ENCODE data around the gene CHST11.

Gene CHST11

DNA sequence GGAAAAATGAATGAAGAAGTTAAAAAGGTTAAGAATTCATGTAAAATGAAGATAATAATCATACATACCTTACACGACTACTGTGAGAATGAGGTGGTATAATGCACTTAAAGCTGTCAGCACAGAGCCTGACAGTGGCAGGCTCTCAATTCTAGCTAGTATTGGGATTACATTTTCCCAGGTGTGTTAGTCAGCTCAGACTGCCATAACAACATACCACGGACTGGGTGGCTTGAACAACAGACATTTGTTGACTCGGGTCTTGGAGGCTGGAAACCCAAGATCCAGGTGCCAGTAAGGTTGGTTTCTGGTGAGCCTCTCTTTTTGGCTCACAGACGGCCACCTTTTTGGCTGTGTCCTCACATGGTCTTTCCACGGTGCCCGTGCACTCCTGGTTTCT lies 167.8 kb downstream of the CHST11 start:
- no peak for DNase-seq (ENCODE audit: low read depth in 1 of 2, low spot score in 1 of 2)

DNA sequence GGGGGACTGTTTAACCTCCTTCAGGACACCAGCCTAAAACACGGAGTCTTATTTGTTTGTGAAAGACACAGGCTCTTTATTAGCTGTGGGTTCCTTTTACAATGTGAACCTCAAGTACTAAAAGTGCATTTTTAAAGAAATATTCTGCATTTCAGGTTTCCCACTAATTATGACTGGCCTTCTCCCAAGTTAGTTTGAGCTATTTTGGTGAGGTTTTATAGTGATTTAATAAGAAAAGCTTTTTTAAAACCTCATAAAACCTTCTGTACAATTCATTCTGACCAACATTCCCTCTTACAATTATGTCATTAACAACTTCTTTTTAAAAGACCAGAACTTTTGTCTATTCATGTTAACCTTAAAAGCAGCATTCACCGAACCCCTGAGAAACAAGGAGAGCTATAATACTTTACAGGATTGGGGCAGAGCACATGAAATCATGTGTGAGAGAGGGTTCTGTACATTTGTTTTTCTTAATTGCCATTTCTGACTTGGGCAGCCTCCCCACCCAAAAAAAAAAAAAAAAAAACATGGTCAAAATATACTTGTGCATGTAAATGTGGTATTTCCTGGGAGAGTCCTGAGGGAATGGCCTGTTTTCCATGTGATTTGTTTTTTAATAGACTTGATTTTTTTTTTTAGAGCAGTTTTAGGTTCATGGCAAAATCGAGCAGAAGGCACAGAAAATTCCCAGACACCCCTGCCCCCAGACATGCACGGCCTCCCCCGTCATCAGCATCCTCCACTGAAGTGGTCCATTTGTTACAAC lies 169.5 kb downstream of the CHST11 start:
- no peak for DNase-seq (ENCODE audit: low read depth in 1 of 2, low spot score in 1 of 2)

DNA sequence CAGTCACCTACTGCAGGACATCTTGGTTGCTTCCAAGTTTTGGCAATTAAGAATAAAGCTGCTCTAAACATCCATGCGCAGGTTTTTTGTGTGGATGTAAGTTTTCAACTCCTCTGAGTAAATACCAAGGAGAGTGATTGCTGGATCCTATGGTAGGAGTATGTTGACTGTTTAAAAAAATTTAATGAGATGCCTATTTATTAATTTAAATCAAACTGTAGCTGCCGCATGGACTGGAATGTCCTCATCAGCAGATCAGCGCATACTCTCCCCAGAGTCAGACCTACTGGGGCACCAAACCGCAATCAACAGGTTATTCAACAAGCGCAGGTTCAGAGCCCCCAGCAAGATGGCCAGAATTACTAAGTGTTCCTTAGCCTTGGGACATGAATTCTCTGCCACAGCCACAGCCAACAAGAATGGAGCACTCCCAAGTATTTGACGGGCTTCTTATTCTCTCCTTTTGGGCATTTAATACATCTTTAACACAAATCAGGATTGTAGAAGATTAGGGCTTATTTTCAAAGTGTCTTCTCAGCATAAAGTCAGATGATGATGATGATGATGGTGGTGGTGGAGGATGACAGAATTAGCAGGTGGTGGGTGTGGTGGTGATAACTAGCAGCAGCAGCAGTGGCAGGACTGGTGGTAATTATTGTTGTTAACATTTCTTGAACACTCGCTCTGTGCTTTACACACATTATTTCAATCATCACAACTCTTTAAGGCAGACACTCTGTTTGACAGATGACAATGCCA lies 170.7 kb downstream of the CHST11 start:
- DNase-seq (ENCODE audit: low read depth in 1 of 2, low spot score in 1 of 2) = no peak

DNA sequence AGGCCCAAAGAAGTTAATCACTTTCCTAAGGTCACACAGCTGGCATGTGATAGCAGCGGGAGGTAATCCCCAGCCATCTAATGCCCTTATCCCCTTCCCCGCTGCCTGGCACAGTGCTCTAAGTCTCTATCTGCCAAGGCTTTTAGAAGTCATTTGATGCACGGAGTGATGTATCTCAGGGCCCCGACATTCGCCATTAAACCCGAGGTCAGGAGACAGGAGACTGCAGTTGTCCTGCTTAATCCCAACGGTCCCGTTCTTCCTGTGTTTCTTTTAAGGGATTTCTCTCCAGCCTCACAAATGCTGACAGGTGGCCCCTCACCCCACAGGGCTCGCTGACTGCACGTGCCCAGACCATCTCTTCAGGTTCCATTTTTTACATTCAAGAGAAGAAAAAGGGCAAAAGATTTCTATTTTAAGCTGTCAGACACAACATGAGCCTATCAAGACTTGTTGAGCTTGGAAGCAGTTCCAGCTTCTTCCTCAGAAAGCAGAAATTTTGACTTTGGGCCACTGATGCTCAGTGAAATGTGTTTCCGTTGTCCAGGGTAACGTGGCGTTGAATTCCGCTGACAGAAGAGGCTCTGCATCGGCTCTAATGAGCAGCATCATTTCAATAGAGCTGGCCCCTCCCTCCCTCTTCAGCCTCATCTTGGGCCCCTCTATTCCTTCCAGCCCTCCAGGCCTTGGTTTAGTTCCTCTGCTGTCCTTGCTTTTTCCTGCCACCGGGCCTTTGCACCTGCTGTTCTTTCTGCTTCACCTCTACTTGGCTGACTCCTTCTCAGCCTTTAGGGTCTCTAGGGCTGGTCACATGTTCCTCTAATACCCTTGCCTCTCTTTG lies 171.5 kb downstream of the CHST11 start:
- no peak for DNase-seq (ENCODE audit: low read depth in 1 of 2, low spot score in 1 of 2)

DNA sequence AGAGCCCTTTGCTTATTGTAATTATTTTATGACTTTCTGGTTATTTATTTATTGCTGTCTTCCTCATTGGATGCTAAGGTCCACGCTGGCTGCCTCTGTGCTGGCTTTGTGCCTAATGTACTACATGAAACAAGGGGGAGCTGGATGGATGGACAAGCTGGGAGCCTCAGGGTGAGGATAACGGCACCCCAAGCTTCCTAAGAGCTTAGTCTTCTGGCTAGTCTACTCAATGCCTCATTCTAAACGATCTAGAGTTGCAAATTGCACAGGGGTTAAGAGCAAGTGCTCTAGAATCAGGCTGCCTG lies 172.0 kb downstream of the CHST11 start:
- DNase-seq (ENCODE audit: low read depth in 1 of 2, low spot score in 1 of 2) = no peak

DNA sequence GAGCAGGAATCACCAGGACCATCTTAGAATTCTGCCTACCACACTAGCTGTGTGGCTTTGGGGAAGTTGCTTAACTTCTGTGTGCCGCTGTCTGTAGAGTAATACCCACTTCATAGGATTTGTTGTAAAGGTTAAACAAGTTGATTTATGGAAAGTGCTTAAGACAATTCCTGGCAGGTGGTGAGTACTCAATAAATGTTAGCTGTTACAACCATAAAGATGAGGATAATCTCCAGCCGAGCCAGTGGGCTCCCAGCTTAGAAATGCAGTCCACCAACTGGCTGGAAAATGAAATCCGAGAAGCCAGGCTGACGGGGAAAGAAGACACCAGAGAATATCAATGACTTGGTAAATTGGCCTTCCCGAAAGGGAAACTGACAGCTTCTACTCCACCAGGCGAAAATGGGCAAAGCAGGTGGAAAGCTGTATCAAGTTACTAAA lies 173.5 kb downstream of the CHST11 start:
- DNase-seq (ENCODE audit: low read depth in 1 of 2, low spot score in 1 of 2) = no peak

DNA sequence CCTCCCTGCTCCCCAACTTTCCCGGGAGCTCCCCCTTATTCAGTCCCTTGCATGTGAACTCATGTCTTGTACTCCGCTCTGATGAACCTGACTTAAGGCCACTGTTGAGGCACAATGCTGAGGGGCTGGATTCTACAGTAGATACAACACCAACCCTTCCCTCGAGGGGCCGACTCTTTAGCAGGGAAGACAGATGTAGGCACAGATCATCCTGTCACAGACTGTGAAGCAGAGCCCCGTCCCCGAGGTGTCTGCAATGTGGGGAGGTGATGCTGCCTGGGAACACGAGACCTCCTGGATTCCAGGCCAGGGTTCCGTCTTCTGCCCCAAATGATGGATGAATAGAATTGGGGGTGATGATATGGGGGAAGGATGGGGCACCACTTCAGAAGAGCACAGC lies 175.1 kb downstream of the CHST11 start:
- no peak for DNase-seq (ENCODE audit: low read depth in 1 of 2, low spot score in 1 of 2)

DNA sequence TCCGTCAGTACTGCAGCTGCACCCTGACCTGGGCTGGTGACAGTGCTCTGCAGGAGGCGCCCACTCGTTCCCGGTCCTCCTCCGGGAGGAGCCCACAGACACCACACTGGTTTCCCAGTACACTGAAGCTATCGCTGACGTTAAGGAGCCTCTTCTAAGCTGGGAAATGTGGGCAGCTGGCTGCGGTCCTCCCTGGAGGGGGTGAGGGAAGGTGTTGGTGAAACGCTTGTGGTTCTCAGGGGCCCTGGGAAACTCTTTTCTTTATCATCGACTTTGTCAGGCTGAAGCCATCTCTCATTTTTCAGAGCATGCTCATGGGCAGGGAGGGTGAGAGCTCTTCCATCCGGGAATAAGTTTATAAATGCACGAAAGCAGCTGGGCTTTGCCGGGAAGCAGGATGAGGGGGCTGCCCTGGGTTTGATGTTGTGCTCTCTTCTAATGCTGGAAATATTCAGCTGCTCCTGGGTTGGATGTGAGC lies 176.0 kb downstream of the CHST11 start:
- no peak for DNase-seq (ENCODE audit: low read depth in 1 of 2, low spot score in 1 of 2)

DNA sequence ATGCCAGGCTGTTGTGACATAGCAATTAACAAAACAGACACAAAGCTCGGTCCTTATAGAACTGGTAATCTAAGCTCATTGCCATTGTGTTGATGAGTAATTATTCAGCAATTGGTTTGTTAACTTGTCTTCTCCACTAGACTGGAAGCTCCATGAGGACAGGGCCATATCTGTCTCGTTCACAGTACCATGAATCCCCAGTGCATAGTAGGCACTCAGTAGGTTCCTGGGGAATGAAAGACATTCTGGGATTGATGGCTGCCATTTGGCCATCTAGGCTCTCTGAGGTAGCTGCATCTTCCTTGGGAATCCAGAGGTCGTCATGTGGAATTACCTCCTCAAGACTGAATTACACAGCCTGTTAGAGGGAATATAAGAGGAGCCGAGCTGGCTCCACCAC lies 177.3 kb downstream of the CHST11 start:
- no peak for DNase-seq (ENCODE audit: low read depth in 1 of 2, low spot score in 1 of 2)

DNA sequence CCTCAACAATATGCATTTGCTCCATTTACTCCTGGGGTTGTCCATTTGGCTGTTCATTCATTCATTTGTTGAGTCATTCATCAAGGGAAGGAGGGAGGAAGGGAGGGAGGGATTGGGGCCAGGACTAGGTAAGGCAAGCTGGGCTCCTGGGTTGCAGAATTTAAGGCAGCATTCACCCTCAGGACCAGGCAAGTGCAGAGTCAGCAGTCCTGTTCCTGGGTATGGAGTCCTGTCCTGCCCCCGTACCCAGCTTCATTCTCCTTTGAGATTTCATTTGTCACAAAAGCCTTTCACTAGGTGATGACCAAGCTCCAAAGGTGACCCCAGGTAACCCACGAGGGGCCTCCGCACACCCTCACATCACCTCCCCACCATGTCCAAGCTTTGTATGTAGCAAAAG lies 178.1 kb downstream of the CHST11 start:
- no peak for DNase-seq (ENCODE audit: low read depth in 1 of 2, low spot score in 1 of 2)

DNA sequence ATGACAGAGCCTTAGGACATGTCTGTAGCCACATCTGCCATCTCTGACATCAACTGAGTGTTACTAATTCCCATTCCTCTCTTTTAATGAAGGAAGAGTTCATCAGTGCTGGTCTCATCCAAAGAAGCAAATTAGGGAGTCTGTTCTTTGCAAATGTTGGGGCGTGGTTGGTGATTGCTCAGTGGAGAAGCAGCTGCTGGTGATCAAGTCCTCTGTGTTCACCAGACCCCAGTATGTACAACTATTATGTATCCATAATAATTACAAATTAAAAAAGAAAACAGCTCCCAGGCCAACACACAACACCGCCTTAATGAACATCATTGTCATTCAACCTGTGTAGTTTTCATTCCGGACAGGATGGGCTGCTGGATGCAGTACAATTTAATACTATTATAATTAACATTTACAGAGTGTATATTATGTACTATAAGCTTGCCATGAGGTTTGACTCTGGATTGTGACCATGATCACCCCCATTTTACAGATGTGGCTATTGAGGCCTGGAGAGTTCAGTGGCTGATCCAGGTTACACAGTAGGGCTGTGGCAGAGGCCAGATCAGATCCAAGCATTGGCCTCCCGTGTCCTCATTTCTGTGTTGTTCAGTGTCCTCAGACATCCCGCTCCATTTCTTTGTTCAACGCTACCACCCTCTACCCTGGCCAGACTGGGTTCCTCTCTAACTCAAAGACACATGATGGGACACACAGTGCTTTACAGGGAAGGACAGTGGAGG lies 179.0 kb downstream of the CHST11 start:
- no peak for DNase-seq (ENCODE audit: low read depth in 1 of 2, low spot score in 1 of 2)

DNA sequence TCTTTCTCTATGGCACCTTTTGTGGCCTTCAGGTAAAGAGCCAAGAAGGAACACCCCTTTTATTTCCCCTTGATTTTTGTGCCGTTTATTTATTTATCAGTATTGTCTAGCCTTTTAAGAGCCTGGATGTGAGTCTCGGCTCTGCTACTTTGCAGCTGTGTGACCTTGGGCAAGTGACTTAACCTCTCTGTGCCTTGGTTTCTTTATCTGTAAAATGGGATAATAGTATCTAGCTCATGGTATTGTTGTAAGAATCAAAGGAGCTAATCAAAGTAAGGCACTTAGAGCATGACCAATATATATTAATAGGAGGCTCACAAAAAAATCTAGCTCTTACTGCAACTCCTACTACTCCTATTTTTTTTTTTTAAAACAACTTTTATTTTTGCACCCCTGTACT lies 179.7 kb downstream of the CHST11 start:
- DNase-seq (ENCODE audit: low read depth in 1 of 2, low spot score in 1 of 2) = no peak

DNA sequence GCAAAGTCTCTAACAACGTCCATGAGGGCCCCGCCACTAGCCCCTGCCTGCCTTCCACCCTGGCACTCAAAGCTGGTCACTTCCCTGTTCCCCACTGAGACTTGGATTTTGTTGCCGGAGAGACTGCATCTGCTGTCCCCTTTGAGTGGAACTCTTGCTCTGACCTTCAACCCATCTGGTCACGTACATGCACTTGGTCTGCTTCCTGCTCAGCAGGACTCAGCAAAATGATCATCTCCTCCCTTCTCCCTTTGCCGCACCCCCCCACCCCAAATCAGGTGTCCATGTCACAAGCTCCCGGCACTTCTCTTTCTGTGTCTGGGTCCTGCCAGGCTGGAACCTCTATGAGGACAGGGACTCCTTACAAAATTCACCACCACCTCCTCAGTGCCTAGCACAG lies 180.9 kb downstream of the CHST11 start:
- no peak for DNase-seq (ENCODE audit: low read depth in 1 of 2, low spot score in 1 of 2)

DNA sequence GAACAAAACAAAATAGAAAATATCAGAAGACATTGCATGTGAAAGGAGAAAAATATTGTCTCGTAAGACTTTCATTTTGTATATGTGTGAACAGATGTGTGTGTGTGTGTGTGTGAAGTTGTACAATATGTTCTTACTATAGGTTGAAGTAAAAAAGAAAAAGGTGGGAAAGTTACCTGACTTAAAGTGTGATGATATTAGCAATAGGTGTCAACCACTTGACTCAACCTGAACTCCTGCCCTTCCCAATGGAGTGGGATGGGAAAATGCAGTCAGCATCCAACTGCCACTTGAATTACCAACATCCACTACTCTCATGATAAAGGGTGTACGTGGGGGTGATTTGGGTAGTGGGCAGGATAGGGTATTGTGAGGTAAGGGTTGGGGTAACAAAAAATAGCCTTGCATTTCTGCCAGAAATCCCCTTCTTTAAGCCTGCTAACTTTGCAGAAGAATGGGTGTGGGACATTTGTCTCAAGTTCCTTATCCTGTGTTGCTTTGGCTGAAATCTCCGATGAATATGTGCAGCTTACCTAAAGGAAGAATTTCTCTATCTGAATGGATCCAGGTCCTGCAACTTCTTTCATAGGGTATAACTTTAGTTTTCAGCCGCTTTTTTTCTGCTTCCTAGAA lies 181.6 kb downstream of the CHST11 start:
- DNase-seq (ENCODE audit: low read depth in 1 of 2, low spot score in 1 of 2) = no peak

DNA sequence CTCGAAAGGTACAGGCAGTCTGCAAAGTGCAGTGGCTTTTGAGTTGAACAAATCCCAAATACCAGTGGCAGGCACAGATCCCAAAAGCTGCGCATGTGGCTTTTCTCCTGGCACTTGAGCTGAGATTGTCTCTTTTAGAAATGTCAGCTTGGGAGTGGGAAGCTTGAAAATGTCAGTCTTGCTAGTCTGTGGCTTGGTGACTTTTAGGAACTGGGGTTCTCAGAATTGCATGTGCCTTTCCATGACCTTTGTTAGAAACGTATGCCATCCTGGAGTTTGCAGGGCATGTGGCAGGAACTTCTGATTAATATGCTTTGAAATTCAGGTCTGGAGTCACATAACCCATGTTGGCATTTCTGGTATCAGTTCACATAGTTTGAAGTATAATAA lies 182.1 kb downstream of the CHST11 start:
- no peak for DNase-seq (ENCODE audit: low read depth in 1 of 2, low spot score in 1 of 2)

DNA sequence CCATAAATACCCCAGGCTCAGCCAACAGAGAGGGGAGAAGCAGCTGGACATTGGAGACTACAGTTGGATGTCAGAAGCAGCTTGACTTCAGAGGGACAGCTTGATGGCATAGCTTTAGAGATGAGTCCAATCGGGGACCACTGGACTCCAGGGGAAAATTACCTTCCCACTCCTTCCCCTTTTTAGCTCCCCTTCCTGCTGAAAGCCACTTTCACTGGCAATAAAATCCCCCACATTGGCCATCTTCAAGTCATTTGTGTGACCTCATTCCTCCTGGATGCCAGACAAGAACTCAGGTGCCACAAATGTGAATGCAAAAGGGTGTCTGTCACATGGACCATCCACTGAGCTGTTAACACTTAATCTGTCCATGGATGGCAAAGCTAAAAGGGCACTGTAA lies 184.2 kb downstream of the CHST11 start:
- DNase-seq (ENCODE audit: low read depth in 1 of 2, low spot score in 1 of 2) = no peak

DNA sequence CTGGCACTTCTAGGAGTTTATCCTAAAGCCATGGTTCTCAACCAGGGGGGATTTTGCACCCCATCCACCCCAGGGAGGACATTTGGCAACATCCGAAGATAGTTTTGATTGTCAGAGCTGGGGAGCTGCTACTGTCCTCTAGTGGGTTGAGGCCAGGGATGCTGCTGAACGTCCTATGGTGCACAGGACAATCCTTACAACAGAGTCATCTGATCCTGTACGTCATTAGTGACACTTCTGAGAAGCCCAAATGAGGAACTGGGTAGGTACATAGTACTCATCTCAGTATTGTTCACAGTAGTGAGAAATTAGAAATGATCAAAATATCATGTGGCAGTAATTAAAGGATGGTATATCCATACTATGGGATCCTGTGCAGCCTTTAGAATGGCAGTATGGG lies 185.1 kb downstream of the CHST11 start:
- no peak for DNase-seq (ENCODE audit: low read depth in 1 of 2, low spot score in 1 of 2)

DNA sequence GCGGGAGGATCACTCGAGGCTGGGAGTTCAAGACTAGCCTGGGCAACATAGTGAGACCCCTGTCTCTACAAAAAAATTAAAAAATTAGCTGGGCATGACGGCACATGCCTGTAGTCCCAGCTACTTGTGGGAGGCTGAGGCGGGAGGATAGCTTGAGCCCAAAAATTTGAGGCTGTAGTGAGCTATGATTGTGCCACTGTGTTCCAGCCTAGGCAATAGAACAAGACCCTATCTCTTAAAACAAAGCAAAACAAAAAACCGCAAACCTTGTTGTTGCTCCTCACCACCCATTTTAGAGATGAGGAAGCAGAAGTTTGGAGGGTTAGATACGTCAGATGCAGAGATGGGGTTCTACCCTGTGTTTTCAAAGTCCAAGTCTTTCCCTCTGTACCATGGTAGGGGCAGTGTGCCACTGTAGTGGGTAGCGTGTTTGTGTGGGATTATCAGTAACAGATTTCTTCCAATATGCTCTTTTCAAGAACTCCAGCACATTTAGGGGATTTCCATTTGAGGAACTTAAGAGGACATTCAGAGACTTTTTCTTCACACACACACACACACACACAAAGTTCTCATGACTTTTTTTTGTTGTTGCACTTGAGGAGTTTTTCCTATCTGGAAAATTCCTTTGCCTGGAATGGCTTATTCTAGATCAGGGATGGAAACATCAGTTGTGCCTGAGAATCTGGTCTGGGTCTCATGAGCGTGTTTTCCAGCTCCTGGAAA lies 186.5 kb downstream of the CHST11 start:
- DNase-seq (ENCODE audit: low read depth in 1 of 2, low spot score in 1 of 2) = no peak

DNA sequence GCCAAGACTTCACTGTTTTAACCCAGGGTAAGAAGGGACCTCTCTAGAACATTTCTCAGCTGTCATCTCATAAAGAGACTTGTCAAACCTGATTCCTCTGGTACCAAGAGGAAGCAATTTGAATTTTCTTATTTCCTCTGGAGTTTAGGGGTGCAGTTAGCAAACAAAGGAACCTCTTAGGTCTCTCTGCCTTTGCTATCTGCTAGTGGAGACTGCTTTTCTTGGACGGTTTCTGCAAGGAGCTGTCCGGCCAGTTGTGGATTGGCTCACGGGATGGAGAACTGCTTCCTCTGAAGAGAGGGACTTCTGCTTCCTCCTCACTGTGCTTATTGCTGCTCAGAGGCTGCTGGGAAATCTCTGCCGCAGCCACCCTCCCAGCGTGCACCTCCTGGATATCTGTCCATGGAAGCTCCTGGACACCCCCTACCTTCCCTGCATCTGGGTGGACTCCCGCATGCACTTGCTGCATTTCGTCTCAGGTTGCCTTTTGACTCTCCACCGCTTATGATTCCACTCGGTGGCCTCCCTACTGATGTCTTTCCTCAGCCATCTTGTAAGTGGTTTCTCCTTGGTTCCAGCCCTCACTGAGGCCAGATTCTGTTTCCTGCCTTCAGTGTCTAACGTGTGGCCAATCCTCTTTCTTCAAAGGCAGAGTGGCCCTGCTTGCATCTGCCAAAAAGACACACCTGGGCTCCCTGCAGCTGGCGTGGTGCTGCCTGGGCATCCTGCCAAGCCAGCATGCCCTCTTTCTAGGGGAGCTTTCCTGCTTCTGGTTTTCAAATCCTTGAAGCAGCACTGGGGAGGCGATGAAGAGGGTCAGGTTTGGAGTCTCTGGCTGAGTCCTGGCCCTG lies 187.3 kb downstream of the CHST11 start:
- no peak for DNase-seq (ENCODE audit: low read depth in 1 of 2, low spot score in 1 of 2)
